ENCODE measurements around the gene NOC4L.
"Not testable (repeated sequence)": the region's sequence is repeated elsewhere in the genome, so short reads cannot be mapped to it uniquely, and the experiment has no call there.

Gene NOC4L

DNA sequence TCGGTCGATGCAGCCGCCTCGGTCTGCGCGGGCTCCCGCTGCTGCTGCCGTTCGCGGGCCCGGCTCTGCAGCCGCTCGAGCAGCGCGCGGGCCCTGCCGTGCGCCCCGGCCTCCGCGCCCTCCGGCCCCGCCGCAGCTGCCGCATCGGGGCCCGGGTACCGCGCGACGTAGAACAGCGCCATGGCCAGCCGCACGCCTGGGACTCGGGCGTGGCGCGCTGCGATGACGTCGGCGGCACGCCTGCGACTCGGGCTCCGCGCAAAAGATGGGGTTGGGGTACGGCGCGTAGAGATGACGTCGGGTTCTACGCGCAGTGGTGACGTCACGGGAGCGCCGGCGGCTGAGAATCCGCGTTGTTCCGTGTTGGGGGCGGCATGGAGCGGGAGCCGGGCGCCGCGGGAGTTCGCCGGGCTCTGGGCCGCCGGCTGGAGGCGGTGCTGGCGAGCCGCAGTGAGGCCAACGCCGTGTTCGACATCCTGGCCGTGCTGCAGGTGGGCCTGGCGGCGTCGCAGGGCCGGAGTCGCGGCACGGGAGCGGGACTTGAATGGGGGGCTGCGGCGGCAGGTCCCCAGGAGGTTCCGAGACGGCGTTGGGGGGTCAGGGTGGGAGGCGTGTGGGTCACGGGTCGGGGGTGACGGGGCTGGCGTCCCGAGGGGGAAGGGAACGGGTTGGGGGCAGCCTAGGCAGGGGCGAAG, at the start of gene NOC4L, which contains the start of gene DDX51:
TSS of gene NOC4L (plus strand) at position 343 of the 695 bp plus-strand sequence. CDS start at position 375, 32 bp downstream.
TSS of gene DDX51 (minus strand) at position 205 of the 695 bp plus-strand sequence. CDS start at position 182, 23 bp downstream.
- peak; percentile 89 to 90 for DNase-seq

DNA sequence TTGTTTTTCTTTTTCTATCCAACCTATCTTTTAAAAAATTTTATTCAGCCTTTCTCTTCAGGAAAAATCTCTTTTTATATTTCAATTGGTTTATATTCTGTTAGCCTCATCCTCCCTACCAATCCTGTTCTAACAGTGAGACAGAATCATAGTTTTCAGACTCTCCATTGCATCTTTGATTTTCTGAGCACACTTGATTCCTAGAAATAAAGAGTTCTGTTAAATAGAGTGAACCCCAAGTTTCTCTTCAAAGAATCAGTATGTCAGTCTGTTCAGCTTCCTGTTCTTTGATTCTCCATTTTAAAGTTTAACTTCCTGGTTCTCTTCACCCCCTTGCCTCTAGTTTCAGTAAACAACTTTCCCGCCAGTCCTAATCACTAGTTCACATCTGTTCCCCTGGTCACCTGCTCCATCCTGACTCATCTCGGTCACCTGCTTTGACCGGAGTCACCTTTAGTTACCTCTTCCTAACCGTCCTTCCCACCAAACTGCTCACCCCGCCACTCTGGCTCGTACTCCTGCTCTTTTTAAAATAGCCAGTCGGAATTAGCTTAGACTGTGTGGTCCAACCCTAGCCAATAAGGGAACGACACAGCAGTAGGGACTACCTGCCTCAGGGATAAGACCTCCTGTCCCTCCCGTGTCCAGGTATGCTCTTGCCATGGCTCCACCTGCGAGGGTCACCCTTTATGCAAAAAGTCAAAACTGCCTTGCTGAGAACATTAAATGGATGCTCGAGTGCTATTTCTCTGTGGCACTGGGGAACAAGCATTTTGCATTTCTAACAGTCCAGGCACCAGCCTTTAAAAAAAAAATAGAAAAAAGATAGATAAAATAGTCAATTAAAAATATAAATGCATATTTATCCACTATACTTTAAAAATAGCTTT, 48.5 kb upstream of the NOC4L start:
- no peak for DNase-seq

DNA sequence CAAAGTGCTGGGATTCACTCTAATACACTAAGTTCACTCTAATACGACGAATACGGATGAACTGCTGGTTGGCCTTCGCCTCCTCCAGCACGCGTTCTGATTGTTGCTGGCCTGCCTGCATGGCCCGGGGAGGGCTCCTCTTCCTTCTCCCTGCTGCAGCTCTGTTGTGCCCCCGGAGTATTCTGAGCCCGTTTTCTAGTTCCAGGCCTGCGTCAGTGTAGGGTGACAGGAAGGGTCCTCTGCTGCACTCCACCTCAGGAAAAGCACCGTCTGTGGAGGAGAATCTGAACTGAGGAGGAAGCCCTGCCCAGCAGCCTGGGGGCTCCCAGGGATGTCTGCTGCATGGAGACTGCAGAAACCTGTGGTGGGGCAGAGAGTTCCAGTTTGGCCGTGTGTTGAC, 44.5 kb upstream of the NOC4L start:
- DNase-seq, result no peak

DNA sequence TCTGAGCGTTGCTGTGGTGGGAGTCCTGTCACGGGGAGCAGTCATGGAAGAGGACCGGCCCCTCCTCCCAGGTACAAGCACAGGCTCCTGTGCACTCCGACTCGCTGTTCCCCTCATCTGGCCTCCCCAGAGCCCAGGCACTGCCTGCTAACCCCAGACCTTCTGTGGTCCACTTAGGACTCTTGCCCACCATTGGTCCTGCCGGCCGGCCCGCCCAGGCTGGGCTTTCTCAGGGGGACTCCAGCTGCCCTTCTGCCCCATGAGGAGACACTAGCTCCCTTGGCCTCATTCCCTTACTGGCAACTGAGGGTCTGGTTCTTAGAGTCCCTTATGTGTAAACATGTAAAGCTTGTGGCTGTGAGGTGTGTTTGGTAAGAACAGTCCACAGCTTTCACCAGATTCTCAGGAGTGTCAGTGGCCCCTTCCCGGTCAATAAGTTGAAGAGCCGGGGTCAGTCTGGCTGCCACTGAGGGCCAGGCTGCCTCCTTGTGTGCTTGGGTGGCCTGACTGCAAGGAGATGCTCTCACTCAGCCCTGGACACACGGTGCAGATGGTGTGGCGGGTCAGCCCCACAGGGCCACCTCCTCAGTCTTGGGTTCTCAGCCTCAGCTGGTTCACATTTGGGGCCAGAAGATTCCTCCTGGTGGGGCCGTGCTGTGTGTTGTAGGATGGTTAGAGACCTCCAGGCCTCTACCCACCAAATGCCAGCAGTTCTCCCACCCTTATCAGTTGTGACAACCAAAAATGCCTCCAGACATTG, 43.8 kb upstream of the NOC4L start:
- DNase-seq, result no peak

DNA sequence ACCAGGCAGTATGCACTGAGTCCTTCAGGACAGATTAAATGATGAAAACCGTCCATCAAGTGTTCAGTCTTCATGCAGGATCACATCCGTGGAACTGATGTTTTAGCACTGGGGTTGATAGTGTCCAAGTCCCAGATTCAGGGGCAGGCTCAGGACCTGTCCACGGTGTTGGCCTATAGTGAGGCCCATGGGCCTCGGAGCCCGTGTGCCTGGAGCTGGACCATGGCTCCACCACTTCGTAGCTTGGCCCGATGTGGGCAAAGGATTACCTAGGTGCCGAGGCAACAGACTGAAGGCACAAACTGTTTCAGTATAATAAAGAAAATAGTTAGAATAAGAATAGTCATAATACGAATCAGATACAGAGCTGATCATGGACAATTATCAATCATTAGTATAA, 42.0 kb upstream of the NOC4L start:
- no peak for DNase-seq

DNA sequence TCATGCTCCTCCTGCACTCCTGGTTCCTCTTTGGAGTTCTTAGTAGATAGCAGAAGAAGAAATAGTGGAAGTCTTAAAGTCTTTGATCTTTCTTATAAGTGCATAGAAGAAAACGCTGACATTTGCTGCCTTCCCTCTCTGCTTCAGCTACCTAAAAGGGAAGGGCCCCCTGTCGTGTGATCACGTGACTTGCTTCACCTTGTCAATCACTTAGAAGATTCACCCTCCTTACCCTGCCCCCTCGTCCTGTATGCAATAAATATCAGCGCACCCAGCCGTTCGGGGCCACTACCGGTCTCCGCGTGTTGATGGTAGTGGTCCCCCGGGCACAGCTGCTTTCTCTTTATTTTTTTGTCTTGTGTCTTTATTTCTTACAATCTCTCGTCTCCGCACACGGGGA, 41.2 kb upstream of the NOC4L start:
- not testable (repeated sequence) for DNase-seq

DNA sequence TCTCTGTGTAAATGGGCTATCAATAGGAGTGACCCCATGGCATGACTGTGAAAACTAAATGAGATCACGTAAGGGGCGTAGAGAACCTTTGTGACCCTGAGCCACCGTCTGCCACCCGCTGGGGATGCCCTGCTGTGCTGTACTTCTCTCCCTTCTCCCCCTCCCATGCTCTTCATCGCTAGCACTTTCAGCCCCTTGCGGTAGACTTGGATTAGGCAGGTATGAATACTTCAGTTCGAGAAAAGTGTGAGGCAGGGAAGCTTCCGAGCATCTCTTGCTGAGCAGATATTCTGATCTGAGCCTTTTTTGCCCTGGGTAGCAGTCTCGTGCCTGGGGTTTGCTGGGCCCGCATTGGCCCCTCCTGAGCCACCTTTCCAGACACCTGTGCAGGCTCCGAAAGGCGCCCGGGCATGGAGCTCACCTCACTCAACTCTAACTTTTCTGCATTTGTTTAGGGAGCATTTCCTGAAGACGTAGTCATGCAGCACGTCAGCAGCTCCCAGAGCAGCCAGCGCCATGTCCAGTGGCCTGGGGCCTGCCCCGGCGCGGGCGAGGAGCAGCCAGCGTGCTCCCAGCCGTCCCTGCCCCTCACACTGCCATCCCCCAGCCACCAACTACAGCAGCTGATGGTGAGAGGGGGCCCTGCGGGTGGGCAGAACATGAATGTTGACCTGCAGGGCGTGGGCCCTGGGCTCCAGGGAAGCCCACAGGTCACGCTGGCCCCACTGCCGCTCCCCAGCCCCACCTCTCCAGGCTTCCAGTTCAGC, 40.5 kb upstream of the NOC4L start:
- DNase-seq, result no peak

DNA sequence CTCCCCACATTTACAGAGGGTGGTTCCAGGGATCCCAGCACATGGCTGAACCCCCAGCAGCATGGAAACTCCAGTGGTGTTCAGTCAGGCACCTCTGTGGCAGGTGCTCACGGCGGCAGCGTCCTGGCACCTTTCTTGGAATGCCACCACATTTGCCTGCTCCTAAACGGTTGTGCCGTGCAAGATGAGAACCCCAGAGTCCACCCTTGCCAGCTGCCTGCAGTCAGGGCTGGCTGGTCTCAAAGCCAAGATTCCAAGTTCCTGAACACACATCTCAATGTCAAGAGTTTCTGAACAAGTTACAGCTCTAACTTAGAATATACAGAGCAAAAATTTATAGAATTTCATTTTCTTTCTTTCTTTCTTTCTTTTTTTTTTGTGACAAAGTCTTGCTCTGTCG, 38.8 kb upstream of the NOC4L start:
- no peak for DNase-seq

DNA sequence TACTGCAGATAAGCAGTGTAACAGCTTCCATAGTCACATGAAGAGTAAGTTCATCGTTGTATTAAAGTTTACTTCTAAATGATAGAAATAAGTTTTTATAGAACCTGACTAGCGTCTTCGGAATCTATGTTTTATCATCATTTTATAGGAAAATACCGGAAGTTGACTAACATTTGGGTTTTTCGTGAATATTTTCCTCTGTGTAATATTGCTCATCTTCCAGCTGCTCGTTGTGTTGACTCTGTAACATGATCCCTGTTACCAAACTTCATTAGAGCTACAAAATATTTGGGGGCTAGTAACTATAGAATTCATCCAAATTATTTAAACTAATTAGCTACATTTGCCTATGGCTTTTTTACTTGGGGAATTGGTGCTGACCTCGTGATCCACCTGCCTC, 37.3 kb upstream of the NOC4L start:
- DNase-seq, result no peak

DNA sequence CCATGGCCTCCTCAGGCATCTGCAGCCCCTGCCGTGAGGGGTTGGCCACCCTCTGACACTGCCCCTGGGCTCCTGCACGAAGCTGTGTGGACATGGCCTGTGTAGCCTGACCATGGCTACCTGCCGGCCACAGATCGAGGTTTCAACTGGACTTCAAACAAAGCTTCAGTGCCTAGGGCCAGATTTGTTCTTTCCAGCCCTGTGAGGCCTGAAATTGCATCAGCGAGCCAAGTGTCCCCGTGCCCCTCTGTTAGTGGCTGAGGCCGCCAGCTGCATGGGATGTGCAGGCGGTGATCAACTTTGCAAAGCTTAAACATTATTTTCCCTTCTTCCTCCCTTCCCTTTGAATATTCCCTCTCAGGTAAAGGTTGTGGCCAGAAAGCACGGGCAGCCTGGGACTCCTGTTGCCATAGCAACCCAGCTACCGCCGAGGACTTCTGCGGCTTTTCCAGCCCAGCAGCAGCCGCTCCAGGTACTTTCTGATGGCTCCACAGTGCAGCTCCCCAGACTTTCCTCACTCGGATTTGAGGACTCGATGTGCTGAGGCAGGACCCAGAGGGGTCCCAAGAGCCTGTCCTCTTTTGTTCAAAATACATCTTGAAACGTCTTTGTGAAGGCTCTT, 35.9 kb upstream of the NOC4L start:
- no peak for DNase-seq

DNA sequence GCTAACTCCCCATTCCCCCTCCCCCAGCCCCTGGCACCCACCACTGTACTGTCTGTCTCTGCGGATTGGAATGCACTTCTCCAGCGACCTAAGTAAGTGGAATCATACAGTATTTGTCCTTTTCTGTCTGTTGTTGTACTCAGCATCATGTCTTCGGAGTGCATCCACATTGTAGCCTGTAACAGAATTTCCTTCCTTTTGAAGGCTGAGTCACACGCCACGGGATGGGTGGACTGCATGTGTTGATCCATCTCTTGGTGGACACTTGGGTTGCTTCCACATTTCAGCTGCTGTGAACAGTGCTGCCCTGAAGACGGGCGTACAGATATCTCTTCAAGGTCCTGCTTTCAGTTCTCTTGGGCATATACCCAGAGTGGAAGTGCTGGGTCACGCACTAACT, 34.5 kb upstream of the NOC4L start:
- no peak for DNase-seq

DNA sequence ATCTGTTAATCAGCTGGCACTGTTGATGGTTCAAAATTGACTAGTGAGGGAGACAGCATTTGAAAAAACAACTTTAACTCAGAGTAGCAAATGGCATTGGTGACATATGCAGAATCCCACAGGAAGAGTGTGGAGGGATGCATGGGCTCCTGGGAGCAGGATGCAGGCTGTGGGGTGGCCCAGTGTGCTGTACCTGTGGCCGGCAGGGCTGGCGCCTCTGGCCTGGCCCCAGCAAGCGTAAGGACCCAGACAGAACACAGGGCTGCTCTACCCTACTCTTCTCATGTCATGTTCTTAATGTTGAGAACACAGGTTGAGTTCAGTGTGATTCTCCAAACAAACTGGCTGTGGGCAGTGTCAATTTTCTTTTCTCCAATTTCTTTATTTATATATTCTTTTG, 33.6 kb upstream of the NOC4L start:
- DNase-seq, result no peak

DNA sequence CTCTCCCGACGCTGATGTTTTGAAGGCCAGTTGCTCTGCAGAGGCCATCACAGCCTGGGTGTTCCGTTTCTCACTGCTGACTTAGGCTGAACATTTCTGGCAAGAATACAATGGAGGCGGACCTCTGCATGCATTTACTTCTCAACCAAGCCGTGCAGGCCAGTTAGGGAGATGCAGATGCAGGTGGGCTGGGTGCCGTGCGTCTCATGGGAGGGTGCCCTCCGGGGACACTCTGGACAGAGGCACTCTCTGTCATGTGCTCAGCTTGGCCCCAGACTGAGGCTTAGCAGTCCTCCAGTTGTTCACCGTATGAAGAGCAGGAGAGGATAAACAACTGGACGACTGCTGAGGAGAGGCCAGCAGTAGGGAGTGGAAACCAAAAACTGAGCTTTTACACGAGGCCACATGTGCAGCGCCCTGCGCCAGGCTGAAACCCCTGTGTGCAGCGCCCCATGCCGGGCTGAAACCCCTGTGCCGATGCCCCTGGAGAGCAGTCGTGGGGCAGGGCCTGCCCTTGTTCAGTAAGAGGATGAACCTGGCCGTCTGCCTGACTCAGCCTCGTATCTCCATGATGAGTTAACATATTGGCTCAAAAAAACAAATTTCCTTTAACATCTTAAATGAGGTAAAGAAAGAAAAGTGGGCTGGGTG, 32.5 kb upstream of the NOC4L start:
- DNase-seq, result no peak

DNA sequence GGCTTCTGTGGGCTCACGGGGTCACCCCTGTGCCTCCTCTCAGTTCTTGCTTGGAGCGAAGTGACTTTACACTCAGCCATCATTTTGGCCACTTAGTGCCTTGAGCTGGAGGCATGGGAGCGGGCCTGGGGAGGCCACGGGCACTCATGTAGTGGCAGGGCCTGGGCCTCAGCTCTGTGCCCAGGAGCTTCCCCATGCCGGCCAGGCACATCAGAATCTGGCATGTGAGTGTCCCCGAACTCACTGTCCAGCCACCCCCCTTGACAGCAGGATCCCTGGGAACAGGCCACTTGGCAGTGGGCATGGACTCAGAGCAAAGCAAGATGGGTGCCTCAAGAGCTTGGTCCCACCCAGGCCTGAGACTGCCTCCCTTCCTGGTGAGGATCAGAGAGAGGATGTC, 29.6 kb upstream of the NOC4L start:
- no peak for DNase-seq

DNA sequence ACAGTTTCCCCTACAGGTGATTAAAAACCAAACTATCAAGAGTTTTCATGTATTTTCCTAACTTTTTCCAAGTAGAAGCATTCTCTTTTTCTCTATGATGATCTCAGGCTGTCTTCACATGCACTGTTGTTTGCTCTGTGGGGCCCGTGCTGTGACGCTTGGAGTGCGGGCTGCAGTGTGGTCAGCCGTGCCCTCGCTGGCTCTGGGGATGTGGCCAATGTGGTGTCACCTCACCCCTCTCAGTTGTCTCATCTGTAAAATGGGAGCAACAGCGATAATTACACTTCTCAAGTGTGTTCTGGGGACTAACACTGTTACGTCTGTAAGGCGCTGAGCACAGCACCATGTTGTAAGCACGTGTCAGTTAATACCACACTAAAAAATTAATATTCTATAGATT, 28.8 kb upstream of the NOC4L start:
- no peak for DNase-seq

DNA sequence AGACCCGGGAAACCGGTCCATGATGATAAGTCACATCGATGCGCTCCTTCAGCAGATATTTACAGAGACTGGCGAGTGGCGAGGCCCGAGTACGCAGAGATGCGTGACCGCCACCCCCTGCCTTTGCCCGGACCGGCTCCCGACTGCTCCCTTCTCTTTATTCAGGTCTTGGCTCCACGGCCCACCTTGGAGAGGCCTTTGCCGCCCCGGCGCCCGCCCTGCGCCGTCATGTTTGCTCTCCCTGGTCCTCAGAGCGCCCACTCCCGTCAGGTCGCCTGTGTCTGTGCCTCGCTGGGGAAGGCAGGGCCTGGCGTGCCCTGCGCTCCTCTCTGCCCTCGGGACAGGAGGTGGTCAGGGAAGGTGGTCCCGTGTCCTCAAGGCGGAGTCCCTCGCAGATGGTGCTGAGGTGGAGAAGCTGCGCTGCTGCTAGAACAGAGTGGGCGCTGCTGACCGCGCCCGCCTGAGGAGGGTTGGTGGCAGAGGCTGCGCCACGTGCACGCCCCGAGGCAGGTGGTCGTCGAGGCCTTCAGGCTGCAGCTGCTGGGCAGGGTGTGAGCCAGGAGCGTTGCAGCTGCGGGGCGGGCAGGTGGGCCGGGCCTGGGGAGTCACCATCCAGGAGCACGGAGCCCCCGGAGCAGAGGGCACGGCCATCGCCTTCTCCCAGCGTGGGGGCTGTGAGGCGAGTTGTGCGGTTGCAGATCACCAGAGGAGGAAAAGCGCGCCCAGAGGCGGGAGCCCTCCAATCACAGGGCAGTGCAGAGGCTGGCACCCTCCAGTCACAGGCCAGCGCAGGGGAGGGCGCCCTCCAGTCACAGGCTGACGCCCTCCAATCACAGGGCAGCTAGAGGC, 27.3 kb upstream of the NOC4L start:
- no peak for DNase-seq

DNA sequence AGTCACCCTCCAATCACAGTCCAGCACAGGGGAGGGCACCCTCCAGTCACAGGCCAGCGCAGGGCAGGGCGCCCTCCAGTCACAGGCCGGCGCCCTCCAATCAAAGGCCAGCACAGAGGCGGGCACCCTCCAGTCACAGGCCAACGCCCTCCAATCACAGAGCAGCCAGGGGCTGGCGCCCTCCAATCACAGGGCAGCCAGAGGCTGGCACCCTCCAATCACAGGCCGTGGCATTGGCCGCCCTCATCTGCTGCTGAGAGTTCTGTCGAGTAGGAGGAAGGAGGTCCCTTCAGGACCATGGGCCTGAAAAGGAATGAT, 26.7 kb upstream of the NOC4L start:
- DNase-seq, result no peak

DNA sequence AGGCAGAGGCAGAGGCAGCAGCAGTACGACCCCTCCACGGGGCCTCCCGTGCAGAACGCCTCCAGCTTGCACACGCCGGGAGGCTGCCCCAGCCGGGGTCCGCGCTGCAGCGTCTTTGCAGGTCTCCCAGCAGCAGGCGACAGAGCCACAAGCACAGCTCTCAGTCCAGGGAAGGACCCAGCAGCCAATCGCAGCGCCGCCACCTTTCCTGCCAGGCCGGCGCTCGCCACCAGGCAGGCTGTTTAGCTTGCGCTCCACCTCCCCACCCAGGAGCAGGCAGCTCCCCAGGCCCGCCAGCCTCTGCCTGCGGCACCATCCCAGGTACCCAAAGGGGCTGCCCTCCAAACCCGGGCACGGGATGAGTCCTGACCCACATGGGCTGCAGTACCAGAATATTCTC, 25.4 kb upstream of the NOC4L start:
- no peak for DNase-seq

DNA sequence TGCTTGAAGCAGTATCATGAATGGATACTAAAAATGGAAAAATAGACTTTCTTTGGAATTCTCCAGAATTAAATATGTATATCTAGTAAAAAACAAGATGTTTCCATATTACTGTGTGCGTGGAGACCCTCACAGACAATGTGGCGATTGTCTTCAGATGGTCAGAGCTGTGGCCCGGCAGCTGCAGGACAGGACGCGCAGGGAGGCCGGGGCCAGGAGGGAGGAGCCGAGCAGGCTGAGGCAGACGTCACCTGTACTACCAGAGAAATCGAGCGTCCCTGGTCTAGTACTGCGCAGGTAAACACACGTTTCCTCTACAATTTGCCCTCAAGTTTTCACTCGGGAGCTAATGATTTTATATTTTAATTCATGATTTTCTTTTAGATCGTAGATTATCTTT, 23.0 kb upstream of the NOC4L start:
- no peak for DNase-seq

DNA sequence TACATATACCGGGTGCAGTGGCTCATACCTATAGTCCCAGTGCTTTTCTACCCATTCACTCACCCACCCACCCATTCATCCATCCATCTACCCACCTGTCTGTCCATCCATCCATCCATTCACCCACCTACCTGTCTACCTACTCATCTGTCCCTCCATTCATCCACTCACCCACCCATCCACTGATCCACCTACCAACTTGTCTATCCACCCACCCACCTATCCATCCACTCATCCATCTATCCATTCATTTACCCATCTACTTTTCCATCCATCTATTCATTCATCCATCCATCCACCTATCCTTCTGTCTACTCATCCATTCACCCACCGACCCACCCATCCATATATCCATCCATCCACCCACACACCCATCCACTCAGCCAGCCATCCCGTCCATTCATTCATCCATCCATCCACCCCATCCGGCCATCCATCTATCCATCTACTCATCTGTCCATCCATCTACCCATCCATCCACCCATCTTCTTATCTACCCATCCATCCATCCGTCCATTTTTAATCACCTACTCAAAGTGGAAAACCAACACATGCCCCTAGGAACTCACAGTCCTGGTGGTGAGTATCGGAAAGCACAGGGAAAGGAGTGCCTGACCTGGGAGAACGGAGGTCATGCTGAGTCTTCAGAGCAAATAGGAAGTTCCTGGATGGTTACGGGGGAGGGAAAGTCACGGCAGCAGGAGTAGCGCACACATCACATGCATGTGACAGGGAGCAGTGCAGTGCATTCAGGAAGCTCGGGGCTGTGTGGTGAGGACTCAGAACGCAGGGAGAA, 20.1 kb upstream of the NOC4L start:
- no peak for DNase-seq
